BJ (cell line): Measurements from ENCODE around the gene PTPRC. TPM values are rescaled to one million over a fixed set of nuclear protein-coding genes. Genes with fewer than 3 reads are reported as not detected.

ENCODE experiments used
- CTCF ChIA-PET: fragments of 350-600 bp; formaldehyde crosslinking; extraction: SDS; loops from one replicate; lab custom pipeline; 2021; ENCODE audit warnings: antibody characterized with exemption, inconsistent platforms; lab: Yijun Ruan, JAX
- POLR2A ChIA-PET: fragments of 300-600 bp; sonication (Branson Sonifier 250); formaldehyde crosslinking; extraction: SDS; loops from one replicate; lab custom pipeline; 2021; ENCODE audit warnings: antibody characterized with exemption; lab: Charles Lee
- DNase-seq: peaks from one replicate; pipeline ENCODE4 v3.0.0-alpha.2; 2011; ENCODE audit warnings: low read depth
- H3K27me3 ChIP-seq: 2 replicates; pipeline ENCODE4 v1.6.0; 2011; ENCODE audit warnings: low read length; ENCODE audit not compliant: control insufficient read depth, insufficient read depth
- H3K36me3 ChIP-seq: 2 replicates; pipeline ENCODE4 v1.5.1; 2011; ENCODE audit warnings: low read length; ENCODE audit not compliant: control insufficient read depth, insufficient read depth
- H3K4me3 ChIP-seq: 2 replicates; pipeline ENCODE4 v1.5.1; 2011; ENCODE audit warnings: low read depth, mild to moderate bottlenecking, control low read depth, low read length
- polyA plus RNA-seq: library from polyadenylated mRNA; depleted of rRNA; stranded (reverse); fragments of >200 nt; gene quantifications from 2 replicates; pipeline ENCODE4 v1.2.3, GENCODE V29; 2011
- TF ChIP-seq, protein P1 (sequence below): IDR thresholded peaks from 2 replicates; pipeline ENCODE4 v1.5.1; 2011; ENCODE audit warnings: low read depth, mild to moderate bottlenecking, control low read depth, inconsistent platforms, low read length, moderate library complexity; ENCODE audit not compliant: insufficient read depth

Gene PTPRC
- polyA plus RNA-seq, 1 experiment: 0.22 TPM

- CTCF ChIA-PET: no interaction called here
- TF ChIP-seq, protein P1, sequence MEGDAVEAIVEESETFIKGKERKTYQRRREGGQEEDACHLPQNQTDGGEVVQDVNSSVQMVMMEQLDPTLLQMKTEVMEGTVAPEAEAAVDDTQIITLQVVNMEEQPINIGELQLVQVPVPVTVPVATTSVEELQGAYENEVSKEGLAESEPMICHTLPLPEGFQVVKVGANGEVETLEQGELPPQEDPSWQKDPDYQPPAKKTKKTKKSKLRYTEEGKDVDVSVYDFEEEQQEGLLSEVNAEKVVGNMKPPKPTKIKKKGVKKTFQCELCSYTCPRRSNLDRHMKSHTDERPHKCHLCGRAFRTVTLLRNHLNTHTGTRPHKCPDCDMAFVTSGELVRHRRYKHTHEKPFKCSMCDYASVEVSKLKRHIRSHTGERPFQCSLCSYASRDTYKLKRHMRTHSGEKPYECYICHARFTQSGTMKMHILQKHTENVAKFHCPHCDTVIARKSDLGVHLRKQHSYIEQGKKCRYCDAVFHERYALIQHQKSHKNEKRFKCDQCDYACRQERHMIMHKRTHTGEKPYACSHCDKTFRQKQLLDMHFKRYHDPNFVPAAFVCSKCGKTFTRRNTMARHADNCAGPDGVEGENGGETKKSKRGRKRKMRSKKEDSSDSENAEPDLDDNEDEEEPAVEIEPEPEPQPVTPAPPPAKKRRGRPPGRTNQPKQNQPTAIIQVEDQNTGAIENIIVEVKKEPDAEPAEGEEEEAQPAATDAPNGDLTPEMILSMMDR: no peak
- POLR2A ChIA-PET: no interaction called here
- no peaks in the 10 kb centered on the region for H3K27me3 ChIP-seq
- no peak overlapping the region for H3K4me3 ChIP-seq
- H3K36me3 ChIP-seq: no peaks in the 10 kb centered on the region
- no peak for DNase-seq
Observed at GRCh38 chr1:198747127-198747526, 108.3 kb downstream of the PTPRC start.

GRCh38 chr1:198749279-198749678 lies 110.4 kb downstream of the PTPRC start:
- CTCF ChIA-PET: no interaction called here
- DNase-seq: no peak
- POLR2A ChIA-PET: no interaction called here
- Histone ChIP-seq H3K4me3 (no peak overlapping the region), H3K36me3 (no peaks in the 10 kb centered on the region), H3K27me3 (no peaks in the 10 kb centered on the region)
- TF ChIP-seq, protein P1: no peak

DNA sequence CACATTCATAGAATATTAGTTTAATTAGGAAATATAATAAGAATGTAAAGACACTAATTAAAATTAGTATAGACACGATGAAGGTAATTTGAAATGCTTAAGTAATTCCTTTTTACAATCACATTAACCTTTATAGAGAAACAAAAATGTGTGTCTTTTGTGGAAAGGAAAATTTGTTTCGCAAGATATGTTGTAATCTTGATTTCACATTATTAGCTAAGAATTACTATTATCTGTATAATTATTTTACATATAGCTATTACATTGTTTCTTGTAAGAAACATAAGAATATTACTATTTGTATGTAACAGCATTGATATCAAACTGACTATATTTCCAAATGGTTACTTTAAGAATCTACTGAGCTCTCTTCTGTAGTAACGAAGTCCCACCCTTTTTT lies 111.2 kb downstream of the PTPRC start:
- H3K36me3 ChIP-seq: no peaks in the 10 kb centered on the region
- DNase-seq: no peak
- H3K27me3 ChIP-seq: no peaks in the 10 kb centered on the region
- ChIA-PET POLR2A (interaction anchor here (0.7 kb wide), 1 partner anchor 780 kb away, joined by 3 read pairs; no protein-coding TSS in a partner anchor), CTCF (interaction anchor here (0.7 kb wide), 1 partner anchor 372 kb away, joined by 3 read pairs; no protein-coding TSS in a partner anchor)
- H3K4me3 ChIP-seq: no peak overlapping the region
- TF ChIP-seq, protein P1: no peak

DNA sequence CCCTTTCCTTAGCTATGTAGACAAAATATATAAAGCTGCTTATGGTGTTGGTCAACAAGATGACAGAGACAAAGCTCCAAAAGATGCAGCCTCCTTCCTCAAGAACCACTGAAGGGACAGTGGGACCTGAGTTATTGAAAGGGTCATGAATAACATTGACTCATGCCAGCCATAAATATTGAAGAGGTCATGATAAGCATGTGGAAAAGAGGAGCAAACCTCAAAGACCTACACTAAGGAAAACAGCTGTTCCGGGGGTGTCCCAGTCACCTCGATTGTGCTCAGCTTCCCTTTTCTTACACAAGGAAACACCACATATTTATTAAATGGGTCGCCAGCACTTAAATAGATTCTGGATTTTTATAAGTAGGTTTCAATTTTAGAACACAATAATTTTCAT lies 112.9 kb downstream of the PTPRC start:
- CTCF ChIA-PET: no interaction called here
- no peaks in the 10 kb centered on the region for H3K27me3 ChIP-seq
- POLR2A ChIA-PET: no interaction called here
- no peak for DNase-seq
- H3K36me3 ChIP-seq: no peaks in the 10 kb centered on the region
- no peak overlapping the region for H3K4me3 ChIP-seq
- TF ChIP-seq, protein P1: no peak

DNA sequence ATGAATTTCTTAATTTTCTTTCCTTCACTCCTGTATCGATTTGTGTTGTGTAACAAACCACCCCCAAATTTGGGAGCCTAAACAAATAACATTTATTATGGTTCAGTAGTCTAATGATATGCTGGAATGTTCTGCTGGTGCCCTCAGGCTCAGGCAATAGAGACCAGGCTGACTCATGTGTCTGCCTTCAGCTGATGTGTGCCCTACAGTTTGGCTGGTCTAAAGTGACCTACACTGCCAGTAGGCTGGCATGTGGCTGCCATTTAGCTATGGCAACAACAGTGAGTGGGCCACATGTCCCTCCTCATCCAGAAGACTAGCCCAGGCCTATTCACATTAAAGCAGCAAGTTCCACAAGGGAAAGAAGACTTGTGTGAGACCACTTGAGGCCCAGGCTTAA lies 115.8 kb downstream of the PTPRC start:
- Histone ChIP-seq H3K27me3 (no peaks in the 10 kb centered on the region), H3K4me3 (no peak overlapping the region), H3K36me3 (no peaks in the 10 kb centered on the region)
- no peak for DNase-seq
- TF ChIP-seq, protein P1: no peak
- ChIA-PET POLR2A (interaction anchor here (0.6 kb wide), 1 partner anchor 12 kb away, joined by 3 read pairs; no protein-coding TSS in a partner anchor), CTCF (interaction anchor here (1.7 kb wide), 1 partner anchor 798 kb away, joined by 4 read pairs; no protein-coding TSS in a partner anchor)
